ENCODE data around the gene RFT1.
"Not testable (repeated sequence)": the region's sequence is repeated elsewhere in the genome, so short reads cannot be mapped to it uniquely, and the experiment has no call there.

Gene RFT1

DNA sequence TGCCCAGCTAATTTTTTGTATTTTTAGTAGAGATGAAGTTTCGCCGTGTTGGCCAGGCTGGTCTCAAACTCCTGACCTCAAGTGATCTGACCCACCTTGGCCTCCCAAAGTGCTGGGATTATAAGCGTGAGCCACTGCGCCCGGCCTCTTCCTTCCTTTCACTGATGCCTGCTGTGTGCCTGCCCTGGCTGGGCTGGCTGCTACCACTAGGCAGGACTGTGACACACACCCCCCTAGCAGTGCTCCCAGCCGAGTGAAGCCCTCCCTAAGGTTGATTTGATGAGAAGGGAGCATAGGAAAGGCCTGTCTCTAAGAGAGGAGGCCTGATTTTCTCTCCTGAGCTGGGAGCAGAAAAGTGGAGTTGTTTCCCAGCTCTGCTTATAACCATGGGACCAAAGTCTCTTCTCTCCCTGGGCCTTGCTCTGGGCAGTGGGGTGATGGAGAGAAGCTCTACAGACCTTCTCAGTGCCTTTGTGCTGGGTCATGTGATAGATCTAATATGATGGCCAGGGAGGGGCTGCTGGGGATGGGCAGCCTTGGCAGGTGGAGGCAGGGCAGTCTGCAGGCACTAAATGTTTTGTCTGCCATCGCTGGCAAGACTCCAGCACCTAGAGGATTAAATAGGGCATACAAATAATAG, 64.3 kb downstream of the RFT1 start:
- DNase-seq, result no peak

- no peak for DNase-seq
Observed at GRCh38 chr3:53062905-53063304, 67.3 kb downstream of the RFT1 start.

DNA sequence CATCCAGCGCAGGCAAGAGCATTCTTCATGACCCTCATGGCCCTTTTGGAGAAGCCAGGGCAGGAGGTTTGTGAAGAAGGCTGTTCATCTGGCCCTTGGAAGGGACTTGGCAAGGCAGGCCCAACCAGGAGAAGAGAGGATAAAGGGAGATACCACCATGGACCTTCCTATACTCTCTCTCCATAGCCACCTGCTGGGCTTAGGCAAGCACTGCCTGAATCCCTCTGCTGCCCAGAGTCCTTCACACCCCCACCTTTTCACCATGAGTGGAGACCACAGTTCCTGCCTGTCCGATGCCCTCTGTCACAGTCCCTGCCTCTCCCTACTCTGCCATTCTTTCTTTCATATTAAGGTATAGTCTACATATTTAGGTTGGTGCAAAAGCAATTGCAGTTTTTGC, 73.8 kb downstream of the RFT1 start:
- no peak for DNase-seq

GRCh38 chr3:53054233-53054632, 76.0 kb downstream of the RFT1 start:
- DNase-seq, result not testable (repeated sequence)

- no peak for DNase-seq
Observed at GRCh38 chr3:53051929-53052328, 78.3 kb downstream of the RFT1 start.

DNA sequence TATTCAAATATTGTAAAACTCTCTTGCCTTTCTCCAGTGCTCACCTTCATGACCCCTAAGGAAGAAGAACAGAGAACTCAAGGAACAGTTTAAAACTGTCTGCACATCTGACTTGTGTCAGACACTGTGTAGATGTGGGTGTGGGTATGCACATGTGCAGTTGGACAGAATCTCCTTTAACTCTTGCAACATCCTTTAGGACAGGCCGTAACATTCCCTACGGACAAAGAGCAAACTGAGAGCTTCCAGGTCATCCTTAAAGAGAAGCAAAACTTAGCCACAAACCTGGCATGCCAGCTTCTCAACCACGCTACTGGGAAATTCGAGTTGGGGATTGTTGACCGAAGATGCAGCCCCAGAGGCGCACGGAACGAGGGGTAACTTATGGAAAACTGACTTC, 80.2 kb downstream of the RFT1 start:
- DNase-seq, result no peak

- peak; percentile 38 for DNase-seq
Observed at GRCh38 chr3:53046171-53047170, 83.8 kb downstream of the RFT1 start.

DNA sequence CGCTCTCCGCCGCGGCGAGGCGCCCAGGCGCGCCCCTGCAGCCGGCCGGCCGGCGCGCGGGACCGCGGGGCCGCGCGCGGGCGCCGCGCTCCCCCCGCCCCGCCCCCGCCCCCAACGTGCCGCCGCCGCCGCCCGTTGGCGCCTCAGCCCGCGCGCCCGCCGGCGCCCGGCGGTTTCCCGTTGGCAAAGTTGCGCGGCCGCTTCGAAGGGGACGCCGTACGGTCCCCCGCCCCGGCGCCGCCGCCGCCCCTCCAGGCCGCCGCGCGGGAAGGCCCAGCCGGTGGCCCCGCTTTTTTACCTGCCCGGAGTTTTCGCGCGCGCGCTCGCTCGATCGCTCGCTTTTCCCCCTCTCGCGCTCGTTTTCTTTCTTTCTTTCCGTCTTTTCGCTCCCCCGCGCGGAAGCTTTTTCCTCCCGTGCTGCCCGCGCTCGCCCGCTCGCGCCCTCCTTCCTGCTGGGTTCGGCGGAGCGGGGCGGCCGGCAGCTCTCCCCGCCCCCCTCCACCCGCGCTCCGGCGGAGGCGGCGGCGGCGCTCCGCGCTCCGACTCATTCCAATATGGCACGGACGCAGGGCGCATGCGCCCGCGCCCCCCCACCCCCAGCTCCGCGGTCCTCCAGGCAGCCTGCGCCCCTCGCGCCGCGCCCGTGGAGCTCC, 84.6 kb downstream of the RFT1 start, which contains the start of gene SFMBT1:
TSS of gene SFMBT1 (minus strand) at position 556 of the 653 bp plus-strand sequence. CDS start 76,945 bp downstream, outside the sequence.
- peak; percentile 78 for DNase-seq

DNA sequence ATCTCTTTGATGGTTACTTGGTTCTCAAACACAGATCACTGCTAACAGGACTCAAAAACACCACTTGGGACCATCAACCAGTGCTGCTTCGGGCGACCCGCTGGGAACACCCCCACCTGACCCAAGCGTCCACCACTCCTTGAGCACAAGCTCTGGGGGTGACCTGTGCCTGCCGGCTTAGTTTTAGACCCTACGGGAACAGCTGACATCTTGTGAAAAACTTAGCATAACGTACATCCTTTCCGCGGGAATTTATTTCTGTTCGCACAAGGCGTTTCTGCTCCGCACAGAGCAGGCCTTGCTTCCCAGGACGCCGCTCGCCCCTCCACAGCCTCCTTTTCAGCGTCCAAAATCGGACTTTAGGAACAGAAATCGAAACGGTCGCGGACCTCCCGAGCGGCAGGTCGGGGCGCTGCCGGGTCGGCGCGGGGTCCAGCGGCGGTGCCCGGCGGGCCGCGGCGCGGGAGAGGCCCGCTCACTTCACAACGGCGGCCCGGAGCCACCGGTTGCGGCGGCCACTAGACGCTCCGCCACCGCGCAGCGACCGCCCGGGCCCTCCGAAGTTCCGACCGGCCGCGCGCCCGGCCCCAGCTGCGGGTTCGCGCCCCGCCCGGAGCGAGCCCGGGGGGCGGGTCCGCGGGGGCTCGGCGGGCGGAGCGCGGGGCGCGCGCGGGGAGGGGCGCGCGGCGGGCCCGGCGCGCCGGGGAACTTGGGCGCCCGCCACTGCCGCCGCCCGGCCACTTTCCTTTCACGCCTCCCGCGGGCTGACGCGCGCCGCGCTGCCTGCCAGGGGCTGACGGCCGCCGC, 85.3 kb downstream of the RFT1 start:
- DNase-seq, result peak; percentile 52

- DNase-seq, result no peak
Observed at GRCh38 chr3:53044371-53044710, 85.9 kb downstream of the RFT1 start.

DNA sequence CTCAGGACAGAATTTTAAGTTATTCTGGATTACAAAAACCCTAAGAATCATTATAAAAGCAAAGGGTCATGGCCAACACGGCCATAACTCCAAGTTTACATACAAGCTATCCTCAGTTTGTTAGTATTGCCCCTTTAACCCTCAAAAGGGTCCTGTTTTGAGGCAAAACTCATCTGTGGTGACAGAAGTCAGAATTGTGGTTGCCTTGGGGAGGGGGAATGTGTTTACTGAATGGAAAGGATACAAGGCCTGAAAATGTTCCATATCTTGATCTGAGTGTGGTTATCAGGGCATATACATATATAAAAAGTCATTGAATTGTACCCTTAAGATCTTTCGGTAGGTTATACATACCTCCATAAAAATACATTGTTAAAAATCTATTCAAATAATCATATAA, 86.5 kb downstream of the RFT1 start:
- DNase-seq, result no peak

- DNase-seq, result no peak
Observed at GRCh38 chr3:53042651-53043050, 87.6 kb downstream of the RFT1 start.

DNA sequence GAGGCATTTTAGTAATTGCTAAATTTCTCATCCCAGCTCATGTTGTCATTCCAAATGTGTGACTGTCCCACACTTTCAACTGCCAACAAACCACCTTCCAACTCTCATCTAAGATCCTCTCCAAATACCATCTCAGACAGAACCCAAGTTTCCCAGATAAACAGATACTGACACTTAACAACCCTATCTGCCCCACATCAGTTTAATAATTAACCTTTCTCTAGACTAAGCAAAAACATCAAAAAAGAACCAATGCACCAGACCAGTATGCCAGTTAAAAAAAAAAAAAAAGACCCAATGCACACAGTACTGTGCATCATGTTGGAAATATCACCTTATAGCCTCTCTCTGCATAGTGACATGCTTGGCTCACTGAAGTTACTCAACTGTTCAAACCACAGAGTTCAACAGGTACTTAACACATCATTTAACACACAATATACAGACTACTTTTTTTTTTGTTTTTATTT, 89.8 kb downstream of the RFT1 start:
- no peak for DNase-seq

GRCh38 chr3:53039376-53039752, 90.9 kb downstream of the RFT1 start:
- no peak for DNase-seq

DNA sequence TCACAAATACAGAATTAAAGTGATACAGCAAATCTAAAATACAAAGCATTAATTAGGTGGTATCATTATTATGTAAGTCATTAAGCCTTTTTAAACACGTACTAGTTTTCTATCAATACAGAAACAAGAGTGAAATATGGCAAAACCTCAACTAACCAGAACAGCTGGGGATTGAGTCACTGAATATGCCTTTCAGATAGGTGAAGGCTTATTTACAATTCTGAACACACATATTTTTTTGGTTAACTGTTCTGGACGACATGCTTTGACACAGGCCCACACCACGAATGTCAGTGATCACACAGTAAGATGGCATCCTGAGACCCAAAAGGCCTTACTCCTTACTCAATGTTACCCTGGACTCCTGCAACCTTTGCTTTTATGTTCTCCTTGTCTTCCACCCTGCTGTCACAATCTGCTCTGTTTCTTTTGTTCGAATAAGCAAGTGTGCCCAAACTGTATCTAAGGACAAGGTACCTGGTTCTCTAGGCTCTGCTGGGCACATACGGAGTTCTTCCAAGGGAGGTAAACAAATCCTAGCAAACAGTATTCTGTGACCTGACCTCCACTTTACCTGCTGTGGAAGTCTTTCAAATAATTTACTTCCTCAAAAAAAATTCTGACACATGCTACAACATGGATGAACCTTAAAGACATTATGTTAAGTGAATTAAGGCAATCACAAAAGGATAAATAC, 91.4 kb downstream of the RFT1 start:
- DNase-seq, result no peak
